CD4-positive, alpha-beta T cell treated with Interferon alpha-2 for 1 hour (primary cell): ENCODE measurements around the gene SLC6A9.

Source experiments
- DNase-seq, 2 donors: peaks; one replicate each; pipeline ENCODE4 v3.0.0-alpha.2; 2020 to 2022

The SLC6A9 gene

GRCh38 chr1:44031252-44032169 lies at the start of gene SLC6A9:
Gene SLC6A9, minus strand, starts transcription at chr1:44031462. Its CDS starts 7,185 bp downstream, at chr1:44024277.
- no peak for DNase-seq

GRCh38 chr1:44079566-44079965 lies 48.3 kb upstream of the SLC6A9 start:
- DNase-seq, result no peak

- no peak for DNase-seq
Measured at GRCh38 chr1:44078104-44078503, 46.8 kb upstream of the SLC6A9 start.

- DNase-seq, result no peak
Measured at GRCh38 chr1:44077421-44077820, 46.2 kb upstream of the SLC6A9 start.

- DNase-seq, result no peak
Measured at GRCh38 chr1:44076066-44076465, 44.8 kb upstream of the SLC6A9 start.

- no peak for DNase-seq
Measured at GRCh38 chr1:44074415-44074814, 43.2 kb upstream of the SLC6A9 start.

- DNase-seq, result no peak
Measured at GRCh38 chr1:44073528-44073927, 42.3 kb upstream of the SLC6A9 start.

GRCh38 chr1:44072821-44073220 lies 41.6 kb upstream of the SLC6A9 start:
- DNase-seq, result no peak

GRCh38 chr1:44072204-44072603 lies 40.9 kb upstream of the SLC6A9 start:
- no peak for DNase-seq

- no peak for DNase-seq
Measured at GRCh38 chr1:44071461-44071860, 40.2 kb upstream of the SLC6A9 start.

- DNase-seq, result peak in 1 of 2 donors; percentile 6
Measured at GRCh38 chr1:44068442-44068921, 37.2 kb upstream of the SLC6A9 start.

GRCh38 chr1:44067266-44068250 lies 36.3 kb upstream of the SLC6A9 start:
- no peak for DNase-seq

GRCh38 chr1:44062656-44063179 lies 31.5 kb upstream of the SLC6A9 start:
- DNase-seq, result no peak

- DNase-seq, result no peak
Measured at GRCh38 chr1:44061857-44062256, 30.6 kb upstream of the SLC6A9 start.

- no peak for DNase-seq
Measured at GRCh38 chr1:44060830-44061267, 29.6 kb upstream of the SLC6A9 start.

- DNase-seq, result no peak
Measured at GRCh38 chr1:44059664-44060355, 28.5 kb upstream of the SLC6A9 start.

- DNase-seq, result no peak
Measured at GRCh38 chr1:44059212-44059611, 27.9 kb upstream of the SLC6A9 start.

- no peak for DNase-seq
Measured at GRCh38 chr1:44057293-44057692, 26.0 kb upstream of the SLC6A9 start.

- DNase-seq, result no peak
Measured at GRCh38 chr1:44053394-44053793, 22.1 kb upstream of the SLC6A9 start.

- DNase-seq, result peak in 1 of 2 donors; percentile 16
Measured at GRCh38 chr1:44050261-44050660, 19.0 kb upstream of the SLC6A9 start.

GRCh38 chr1:44049839-44050238 lies 18.6 kb upstream of the SLC6A9 start:
- DNase-seq, result no peak

- no peak for DNase-seq
Measured at GRCh38 chr1:44048532-44049215, 17.4 kb upstream of the SLC6A9 start.
